D721Med (cell line): ENCODE measurements around the gene TMEM33.

Source experiments
- DNase-seq: peaks from one replicate; pipeline ENCODE4 v3.0.0; 2011; ENCODE audit warnings: low spot score; ENCODE audit not compliant: insufficient read length
- FAIRE-seq: peaks from 2 replicates; lab custom pipeline; 2011; peaks lifted over from hg19 to GRCh38; lab: Jason Lieb, UNC
- TF ChIP-seq, protein P1 (sequence below): IDR thresholded peaks from 2 replicates; pipeline ENCODE4 v1.5.1; 2012; ENCODE audit warnings: mild to moderate bottlenecking, control low read depth; ENCODE audit not compliant: insufficient read depth; ENCODE audit errors: missing control alignments

TMEM33 gene

DNA sequence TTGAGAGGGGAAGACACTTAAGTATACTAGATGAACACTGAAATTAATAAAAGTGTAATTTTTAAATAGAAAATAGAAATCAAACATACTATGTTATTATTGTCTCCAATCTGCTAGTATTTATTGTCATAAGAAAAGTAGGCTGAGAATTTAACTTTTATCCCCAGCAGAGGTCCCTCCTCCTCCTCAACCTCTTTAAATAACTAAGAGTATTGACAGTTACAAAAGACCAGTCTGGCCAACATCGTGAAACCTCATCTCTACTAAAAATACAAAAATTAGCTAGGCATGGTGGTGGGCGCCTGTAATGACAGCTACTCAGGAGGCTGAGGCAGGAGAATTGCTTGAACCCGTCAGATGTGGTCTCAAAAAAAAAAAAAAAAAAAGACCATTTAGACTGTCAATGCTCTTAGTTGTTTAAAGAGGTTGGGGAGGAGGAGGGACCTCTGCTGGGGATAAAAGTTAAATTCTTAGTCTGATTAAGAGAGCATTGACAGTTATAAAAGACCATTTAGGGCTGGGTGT is 59.3 kb downstream of the TMEM33 start:
- DNase-seq, result no peak
- TF ChIP-seq, protein P1, sequence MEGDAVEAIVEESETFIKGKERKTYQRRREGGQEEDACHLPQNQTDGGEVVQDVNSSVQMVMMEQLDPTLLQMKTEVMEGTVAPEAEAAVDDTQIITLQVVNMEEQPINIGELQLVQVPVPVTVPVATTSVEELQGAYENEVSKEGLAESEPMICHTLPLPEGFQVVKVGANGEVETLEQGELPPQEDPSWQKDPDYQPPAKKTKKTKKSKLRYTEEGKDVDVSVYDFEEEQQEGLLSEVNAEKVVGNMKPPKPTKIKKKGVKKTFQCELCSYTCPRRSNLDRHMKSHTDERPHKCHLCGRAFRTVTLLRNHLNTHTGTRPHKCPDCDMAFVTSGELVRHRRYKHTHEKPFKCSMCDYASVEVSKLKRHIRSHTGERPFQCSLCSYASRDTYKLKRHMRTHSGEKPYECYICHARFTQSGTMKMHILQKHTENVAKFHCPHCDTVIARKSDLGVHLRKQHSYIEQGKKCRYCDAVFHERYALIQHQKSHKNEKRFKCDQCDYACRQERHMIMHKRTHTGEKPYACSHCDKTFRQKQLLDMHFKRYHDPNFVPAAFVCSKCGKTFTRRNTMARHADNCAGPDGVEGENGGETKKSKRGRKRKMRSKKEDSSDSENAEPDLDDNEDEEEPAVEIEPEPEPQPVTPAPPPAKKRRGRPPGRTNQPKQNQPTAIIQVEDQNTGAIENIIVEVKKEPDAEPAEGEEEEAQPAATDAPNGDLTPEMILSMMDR, result no peak
- FAIRE-seq, result no peak

DNA sequence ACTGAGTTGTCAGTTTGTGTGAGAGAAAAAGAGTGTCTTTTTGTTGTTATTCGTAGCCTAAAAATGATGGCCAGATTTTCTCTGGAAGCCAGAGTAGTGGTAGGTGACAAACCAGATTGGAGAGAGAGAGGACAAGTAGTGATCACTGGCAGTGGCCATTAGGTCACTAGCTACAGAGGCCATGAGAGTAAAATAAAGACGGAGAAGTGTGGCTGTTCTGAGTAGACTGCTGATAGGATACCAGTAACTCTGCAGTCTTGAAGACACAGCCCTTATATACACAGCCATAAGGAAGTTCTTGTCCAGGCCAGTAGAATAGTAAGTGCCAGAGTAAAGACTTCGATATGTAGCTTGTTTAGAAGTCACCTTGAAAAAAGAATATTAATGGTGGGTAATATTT is 62.8 kb downstream of the TMEM33 start:
- no peak for DNase-seq
- TF ChIP-seq, protein P1, result no peak
- FAIRE-seq, result no peak

DNA sequence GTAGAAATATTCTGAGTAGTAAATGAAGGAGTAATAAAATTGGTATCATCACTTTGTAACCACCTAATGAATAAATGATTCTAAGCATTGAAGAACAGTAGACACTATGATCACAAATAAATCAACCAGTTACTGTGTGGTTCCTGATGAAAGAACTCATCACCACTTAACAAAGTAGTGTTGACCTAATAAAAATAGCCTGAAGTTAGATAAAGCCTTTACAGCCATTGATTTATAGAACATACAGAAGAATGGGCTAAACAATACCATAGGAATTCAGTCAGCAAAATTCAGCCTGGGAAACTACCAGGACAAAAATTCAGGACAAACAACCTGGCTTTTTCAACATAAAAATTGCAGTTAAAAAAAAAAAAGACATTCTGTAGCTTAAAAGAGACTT is 64.1 kb downstream of the TMEM33 start:
- DNase-seq (no peak), FAIRE-seq (peak; percentile 53)
- TF ChIP-seq, protein P1, result no peak

DNA sequence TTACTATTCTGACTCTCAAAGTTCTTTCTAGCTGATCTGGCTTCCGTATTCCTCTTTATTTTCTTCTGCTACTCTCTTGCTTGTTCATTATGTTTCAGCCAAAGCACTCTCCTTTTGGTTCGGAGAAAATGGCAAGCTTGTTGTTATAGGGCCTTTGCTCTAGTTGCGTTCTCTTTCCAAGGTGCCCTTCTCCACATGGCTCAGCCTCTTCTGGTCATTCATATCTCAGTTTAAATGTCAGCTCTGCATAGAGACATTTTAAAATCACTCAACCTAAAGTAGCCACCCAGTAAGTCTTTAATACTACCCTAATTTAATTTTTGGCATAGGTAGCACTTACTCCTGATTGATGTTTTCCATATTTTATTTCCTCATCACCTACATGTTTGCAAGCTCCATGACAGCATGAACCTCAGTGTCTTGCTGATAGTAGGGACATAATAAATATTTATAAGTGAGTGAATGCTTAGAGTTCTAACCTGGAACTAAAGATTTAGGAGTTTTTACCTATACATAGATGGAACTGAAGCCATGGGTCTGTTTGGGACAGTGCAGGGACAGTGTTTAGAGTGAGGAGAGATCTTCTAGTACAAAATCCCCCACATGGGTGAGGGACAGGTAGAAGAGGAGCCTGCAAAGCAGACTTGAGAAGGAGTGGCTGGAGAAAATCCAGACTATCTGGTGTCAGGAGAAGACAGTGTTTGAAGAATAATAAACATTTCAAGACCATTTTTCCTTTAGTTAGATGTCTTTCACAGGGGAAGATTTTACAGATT is 73.0 kb downstream of the TMEM33 start:
- FAIRE-seq (no peak), DNase-seq (no peak)
- TF ChIP-seq, protein P1, result no peak
